HG02870 (cell line): ENCODE measurements around the gene KCNA3.

Experiments used
- ATAC-seq: cut with Tn5 transposase; IDR thresholded peaks from one replicate; pipeline ENCODE4 v1.9.1; 2021; ENCODE audit warnings: mild to moderate bottlenecking, moderate library complexity; ENCODE audit not compliant: unreplicated experiment

The KCNA3 gene

GRCh38 chr1:110674337-110675059 lies at the start of gene KCNA3:
KCNA3 (minus strand) TSS chr1:110674940; CDS start chr1:110674809, 131 bp downstream.
- ATAC-seq = no peak

DNA sequence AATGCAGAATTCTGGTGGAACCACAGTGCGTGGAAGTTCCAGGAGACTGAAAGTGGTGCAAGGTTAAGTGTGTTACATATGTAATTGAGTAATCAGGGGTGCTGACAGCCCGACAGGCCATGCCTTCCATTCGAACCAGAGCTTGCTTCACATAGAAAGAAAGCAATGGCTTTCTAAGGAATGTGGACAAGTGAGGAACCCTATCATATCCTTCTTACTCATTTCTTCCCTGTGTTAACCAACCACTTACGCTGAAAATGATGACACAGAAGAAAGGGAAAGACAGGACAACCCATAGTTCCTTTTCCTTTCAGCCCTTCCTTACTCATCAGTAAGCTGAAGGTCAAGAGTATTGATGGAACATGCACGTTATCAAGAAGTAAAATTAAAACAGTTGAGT lies 48.1 kb upstream of the KCNA3 start:
- ATAC-seq = no peak

DNA sequence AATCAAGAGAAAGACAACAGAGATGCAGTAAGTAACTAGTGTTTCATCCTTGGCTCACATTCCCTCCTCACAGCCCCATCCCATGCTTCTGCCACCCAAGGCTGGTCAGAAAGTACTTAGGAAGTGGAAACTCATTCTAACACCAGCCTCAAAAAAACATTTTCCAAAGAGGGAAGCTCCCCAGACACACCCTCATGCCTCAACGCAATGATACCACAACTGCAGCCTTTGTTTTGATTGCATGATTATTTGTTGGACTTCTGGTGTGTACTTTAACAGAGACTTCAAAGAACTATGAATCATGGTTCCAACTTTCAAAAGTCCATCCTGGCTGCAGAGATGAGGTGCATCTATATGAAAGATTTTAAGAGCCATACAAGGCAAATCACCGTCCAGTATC lies 45.2 kb upstream of the KCNA3 start:
- ATAC-seq = no peak

DNA sequence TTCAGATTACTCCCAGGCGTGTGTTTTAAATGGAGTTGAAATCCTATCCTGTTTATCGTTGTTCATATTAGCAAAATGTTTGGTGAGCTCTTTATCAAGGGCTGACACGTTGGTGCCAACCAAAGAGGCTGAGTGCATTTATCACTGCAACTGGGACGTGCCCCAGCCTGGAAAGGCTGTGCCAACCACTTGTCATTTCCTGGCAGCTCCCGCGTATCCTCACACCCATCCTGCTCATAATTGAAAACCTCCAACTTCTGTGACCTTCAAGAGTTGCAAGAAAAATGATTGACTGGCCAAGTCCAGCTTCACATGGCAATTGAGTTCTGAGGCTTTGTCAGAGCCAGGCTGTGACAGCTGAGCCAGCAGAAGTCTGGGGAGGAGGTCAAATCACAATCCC lies 43.7 kb upstream of the KCNA3 start:
- ATAC-seq = no peak

GRCh38 chr1:110717179-110717578 lies 42.4 kb upstream of the KCNA3 start:
- ATAC-seq = no peak

- no peak for ATAC-seq
Observed at GRCh38 chr1:110714374-110714995, 39.7 kb upstream of the KCNA3 start.

DNA sequence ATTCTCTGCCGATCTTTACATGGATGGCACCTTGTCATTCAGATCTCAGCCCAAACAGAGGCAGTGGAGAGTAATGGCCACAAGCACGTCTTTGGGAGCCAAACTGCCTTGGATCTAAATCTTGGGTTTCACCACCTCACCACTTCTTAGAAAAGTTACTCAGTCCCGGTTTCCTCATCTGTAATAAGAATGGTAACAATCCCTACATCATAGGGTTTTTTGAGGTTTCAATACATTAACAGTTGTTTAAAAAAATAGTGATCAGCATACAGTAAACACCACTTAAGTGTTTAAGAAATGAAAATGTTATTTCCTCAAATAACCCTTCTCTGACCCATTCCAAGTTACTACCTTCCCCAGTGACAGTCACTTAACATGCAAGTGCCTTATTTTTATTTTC lies 38.5 kb upstream of the KCNA3 start:
- ATAC-seq = no peak

DNA sequence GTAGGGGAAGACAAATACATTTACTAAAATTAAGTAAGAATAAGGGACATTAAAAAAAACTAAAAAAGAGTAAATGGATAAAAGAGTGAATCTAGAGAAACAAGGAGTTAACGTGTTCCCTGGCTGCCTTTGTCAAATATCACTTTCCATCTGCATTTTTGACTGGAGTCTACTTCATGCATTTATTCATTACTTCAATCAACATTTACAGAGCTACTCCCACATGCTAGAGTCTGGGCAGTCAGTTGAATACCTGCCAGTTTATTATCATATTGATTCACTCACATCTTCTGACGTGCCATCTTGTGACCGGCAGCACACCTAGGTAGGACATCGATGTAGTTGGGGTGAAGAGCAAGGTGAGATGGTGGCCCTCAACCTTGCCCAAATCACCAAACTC lies 35.6 kb upstream of the KCNA3 start:
- no peak for ATAC-seq

DNA sequence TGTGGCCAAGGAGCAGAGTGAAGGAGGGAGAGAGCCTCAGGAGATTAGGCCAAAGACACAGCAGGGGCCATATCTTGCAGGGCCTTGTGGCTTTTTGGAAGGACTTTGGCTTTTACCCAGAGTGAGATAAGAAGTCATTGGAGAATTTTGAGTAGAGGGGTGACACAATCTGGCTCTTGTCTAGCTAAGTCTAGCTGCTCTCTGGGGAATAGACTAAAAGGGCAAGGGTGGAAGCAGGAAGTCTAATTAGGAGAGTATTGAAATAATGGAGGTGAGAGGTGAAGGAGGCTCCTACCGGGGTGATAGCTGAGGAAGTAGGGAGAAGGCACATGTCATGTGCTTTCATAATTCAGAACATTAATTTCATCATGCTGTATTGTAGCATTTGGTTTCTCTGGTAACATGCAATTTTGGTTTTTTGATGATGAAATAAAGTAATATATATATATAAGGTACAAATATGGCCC lies 34.3 kb upstream of the KCNA3 start:
- no peak for ATAC-seq

- no peak for ATAC-seq
Observed at GRCh38 chr1:110707232-110707631, 32.5 kb upstream of the KCNA3 start.

- no peak for ATAC-seq
Observed at GRCh38 chr1:110706621-110707020, 31.9 kb upstream of the KCNA3 start.

DNA sequence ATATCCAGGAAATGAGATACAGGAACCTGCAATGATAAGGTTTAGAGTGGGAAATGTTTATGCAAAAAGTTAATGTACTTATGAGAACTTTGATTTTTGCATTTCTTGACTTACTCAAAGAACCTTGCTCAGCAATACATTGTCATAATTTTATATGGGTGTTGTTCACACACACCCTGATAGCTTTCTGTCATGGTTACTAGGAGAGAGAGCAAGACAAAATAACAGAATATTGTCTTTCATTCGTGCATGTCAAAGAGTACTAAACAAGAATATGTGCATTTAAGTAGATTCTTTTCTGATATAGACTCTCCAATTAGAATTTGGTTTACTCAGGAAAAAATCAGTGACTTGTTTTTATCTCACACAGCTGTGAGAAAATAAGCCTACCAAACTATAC lies 27.5 kb upstream of the KCNA3 start:
- ATAC-seq = no peak

DNA sequence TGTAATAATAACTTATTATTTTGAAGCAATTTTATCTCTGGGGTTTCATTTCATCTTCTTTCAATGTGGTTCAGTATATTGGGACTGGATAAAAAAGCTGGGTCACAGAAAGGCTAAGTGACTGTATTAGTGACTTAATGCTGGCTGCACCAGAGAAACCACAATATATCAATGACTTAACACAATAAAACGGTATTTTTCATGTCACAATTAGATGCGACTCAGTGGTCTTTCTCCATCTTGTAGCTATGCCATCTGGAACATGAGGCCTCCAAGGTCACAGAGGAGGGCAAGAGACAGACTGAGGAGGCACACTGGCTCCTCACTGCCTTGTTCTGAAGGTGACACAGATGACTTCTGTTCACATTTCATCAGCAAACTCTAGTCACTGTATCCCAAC lies 26.0 kb upstream of the KCNA3 start:
- ATAC-seq = no peak

- ATAC-seq = no peak
Observed at GRCh38 chr1:110697606-110698005, 22.9 kb upstream of the KCNA3 start.

DNA sequence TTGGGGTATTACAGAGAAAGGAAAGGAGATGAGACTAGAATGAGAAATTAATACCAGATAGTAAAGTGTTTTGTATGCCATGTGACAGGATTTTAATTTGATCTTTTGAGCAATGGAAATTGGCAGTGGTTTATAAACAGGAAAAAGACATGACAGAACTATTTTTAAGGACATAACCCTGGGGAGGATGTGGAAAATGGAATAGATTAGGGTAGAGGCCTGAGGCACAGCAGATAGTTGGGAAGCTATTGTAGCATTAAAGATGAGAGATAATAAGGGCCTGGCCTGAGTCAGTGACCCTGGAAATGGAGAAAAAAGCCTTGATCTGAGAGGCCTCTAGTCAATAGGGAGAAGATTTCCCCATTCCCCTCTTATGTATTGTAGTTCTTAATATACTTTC lies 22.1 kb upstream of the KCNA3 start:
- ATAC-seq = no peak

GRCh38 chr1:110690709-110691365 lies 16.1 kb upstream of the KCNA3 start:
- ATAC-seq = no peak

DNA sequence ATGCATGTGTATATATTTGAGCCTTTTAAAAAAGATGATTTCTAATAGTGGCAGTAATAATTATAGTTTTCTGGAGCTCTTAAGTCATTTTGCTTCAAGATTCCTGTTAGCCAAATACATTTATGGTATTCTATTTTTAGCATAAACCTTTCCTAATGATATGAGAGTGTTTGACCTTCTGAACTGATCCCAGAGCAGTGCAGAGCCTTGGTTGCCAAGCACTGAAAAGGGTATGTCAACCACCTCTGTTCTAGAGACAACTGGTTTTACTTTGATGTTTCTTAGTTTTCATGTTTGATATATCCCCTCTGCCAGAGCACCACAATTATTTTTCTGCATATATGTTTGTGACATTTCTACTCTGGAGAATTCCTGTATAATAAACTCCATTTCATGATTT lies 15.1 kb upstream of the KCNA3 start:
- ATAC-seq = no peak

DNA sequence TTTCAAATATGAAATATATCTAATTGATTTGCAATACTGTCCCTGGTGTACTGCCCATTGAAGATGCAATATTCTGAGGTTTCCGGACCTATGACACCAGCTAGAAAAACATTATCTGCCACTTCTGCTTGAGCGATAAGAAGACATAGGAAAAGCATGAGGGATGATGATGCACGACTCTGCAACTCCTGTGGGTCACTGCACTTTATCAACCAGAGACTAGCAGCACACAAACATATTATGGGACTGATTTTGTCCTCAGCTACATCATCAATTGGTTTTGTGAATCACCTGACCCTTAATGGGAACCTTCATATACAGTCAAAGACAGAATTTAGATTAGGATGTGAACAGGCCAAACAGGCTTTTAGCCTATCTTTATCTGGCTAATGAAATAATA lies 13.8 kb upstream of the KCNA3 start:
- ATAC-seq = no peak

DNA sequence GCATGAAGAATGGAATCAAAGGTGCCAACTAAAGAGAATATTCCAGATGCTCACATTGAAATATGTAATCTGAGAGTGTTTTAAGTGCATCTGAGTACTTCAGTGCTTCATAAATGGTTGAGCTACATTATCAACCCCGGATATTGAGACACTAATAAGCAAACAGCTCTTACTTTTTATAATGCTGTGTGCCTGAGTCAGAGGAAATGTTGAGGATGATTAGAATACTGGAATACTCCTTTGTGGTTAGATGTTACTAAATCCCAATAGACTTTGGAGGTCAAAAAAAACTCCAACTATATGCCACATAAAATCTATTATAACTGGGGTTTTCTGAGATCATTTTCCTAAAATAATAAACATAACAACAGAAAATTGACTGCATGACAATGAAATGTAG lies 12.5 kb upstream of the KCNA3 start:
- ATAC-seq = no peak

- ATAC-seq = no peak
Observed at GRCh38 chr1:110686188-110686587, 11.4 kb upstream of the KCNA3 start.

- ATAC-seq = no peak
Observed at GRCh38 chr1:110684491-110684890, 9.8 kb upstream of the KCNA3 start.

DNA sequence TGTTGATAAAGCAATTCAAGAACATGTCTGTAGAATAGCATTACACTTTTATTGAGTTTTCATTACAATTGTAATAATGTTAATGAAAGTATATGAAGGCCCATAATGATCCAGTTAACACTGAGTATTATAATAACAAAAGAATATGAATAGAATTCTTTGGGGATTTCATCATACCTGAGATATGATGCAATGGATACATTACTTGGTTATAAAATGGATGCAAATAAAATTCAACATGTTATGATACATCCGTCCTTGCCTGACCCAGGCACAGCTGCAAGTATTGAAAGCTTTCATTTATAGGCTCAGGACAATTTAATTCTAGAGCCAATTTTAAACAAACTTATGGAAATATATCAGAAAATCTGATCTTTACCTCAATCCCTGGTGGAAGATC lies 8.2 kb upstream of the KCNA3 start:
- no peak for ATAC-seq
